ELR (cell line): ENCODE results near the gene POFUT2.

Experiments
- DNase-seq: peaks from one replicate; pipeline ENCODE4 v3.0.0-alpha.2; 2015; ENCODE audit warnings: low read depth

The POFUT2 gene

DNA sequence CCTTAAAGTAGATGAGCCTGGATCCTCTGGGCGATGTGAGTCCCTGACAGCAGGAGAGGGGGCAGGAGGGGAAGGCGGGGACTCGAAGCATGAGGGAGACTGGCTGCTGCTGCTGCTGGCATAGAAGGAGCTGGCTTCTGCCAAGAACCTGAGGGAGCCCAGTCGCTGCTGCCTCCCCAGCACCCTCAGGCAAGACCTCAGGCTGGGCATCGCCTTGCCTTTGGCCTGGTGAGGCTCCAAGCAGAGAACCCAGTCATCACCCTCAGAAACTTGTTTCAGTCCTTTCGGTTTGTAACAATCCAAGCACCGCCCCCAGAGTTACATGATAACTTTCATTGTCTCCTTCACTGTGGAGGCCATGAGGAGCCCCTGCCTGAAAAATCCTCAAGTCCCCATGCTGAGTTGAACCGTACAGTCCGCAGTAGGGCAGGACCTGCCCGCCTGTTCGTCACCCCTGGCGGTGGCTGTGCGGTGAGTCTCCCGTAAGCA is 38.8 kb downstream of the POFUT2 start:
- peak; percentile 16 for DNase-seq

DNA sequence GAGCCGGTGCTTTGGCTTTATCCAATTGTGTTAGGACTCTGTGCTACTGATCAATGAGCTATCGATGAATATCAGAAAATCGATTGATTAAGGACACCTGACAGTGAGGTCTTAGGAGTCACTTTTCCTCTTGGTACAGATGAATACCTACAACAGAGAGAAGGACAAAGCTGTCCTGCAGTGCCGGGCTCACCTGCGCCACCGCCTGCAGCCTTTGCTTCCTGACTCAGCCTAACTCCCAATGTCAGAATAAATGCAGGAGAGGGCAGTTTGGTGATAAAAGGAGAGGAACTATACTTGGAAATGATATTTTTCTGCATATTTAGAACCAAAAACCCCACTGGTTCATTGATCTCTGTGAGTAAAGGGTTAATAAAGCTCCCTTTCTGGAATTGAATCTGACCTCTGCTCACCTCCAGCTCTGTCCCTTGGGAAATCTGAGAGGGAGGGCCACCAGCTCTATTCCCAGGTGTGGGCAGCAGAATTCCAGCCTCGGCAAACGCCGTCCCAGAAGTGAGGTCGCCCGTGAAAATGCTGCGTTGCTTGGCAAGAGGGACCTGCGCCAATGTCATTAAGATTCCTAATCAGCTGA is 39.3 kb downstream of the POFUT2 start:
- no peak for DNase-seq

DNA sequence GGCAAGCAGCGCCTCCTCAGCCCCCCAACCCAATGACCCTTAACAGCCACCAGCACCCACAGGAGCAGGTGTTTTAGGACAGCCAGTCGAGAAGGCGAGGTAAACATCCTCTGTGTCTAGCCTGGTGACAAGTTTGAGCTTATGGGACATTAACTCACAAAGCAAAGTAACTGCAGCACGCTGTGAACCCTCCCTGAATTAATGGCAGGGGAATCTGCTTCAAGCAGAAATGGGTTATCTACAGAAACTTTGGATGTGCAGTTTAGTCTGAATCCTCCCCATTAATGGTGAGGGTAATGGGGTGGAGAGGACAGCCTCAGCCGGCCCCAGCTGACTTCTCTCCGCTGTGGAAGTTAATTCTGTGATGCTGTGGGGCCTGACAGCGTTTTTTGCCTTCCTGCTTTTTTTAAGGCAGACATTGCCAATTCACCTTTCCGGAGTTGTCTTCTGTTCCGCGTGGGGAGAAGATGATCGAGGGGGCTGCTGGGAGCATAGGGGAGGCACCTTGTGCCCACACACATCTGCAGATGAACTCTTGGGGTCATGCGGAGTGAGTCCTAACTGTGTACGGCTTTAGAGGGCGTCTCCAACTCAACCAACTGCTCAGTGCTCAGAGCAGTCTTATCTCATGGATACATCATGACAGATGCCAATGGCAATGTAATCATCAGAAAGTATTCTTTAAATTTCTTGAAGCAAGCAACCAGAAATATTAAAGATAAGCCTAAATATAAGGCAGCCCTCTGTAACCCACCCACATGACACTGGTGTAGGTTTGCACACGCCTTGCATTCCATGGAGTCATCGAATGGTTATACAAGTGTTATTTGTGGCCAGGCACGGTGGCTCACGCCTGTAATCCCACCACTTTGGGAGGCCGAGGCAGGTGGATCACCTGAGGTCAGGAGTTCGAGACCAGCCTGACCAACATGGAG is 41.0 kb downstream of the POFUT2 start:
- no peak for DNase-seq

DNA sequence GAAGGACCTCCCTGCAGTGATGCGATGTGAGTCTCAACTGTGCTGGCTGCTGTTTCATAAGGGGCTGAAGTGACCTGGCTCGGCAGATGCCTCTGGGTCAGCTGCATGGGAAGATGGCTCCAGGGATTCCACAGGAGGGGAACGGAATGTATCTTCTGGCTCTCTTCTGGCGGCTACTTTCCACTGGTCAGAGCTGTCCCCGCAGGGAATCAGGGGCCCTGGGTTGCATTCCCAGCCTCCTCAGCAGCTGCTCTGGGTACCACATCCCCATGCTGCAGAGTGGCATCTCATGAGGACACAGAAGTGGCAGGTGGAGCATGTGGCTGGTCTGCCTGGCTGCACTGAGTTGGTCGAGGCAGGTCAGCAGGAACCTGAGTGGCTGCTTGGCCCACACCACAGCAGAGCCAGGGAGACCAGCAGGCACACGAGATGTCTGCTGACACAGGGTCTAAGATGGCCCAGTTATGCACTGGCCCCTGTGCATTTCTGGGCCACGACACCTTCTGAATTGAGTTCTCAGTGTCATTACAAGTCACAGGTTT is 42.8 kb downstream of the POFUT2 start:
- no peak for DNase-seq

DNA sequence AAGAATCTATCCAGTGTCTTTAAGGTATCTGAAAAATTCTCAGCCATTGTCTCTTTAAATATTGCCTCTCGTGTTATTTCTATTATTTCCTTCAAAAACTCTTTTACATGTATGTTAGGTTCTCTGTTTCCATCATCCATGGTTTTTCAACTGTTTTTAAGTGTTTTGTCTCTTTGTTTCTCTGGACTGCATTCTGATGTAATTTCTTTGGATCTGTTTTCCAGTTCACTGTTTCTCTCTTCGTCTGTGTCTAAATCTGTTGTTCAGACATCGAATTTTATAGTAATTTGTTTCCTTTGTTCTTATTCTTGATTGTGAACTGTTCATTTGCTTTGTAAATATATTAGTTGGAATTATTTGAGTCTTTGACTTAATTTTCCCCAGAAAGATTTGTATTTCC is 44.1 kb downstream of the POFUT2 start:
- no peak for DNase-seq

DNA sequence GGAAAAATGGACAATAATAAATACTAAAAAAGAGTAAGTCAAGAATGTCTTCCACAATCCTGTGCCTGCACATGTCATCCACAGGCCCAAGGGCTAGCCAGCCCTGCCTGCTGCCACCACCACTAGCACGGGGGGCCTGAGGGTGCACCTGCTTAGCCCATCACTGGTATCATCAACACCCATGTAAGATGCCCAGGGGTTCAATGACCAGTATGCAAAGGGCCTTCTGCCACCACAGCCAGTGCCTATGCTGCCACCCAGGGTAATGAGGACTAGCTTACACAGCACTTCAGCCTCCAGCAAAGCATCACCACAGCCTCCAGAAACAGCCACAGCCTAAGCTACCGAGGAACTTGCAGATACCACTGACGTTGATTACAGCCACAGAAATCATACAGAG is 46.3 kb downstream of the POFUT2 start:
- DNase-seq, result no peak

DNA sequence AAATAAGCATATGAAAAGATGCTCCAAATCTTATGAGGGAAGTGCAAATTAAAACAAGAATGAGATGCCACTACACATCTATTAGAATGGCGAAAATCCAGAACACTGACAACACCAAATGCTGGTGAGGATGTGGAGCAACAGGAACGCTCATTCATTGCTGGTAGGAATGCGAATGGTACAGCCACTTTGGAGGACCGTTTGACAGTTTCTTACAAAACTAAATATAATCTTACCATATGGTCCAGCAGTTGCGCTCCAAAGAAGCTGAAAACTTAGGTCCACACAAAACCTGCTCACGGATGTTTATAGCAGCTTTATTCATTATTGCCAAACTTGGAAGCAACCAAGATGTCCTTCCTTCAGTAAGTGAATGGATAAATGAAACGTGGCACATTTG is 50.3 kb downstream of the POFUT2 start:
- DNase-seq, result no peak

DNA sequence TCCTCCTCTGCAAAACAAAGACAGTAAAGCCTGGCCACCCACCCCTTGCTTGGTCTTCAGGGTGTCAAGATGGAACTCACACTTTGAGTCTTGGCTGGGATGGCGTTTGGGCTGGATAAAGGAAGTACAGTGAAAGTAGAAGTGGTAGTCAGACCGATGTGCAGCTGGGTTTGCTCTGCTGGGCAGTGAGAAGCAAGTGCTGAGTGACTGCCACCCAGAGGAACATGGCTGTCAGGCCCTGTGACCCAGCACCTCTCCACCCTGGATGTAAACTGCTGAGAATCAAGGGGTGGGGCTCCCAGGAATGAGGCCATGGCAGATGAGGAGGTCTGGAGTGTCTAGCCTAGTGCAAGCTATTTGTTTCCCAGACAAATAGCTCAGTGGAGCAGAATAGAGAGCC is 51.2 kb downstream of the POFUT2 start:
- DNase-seq, result no peak

DNA sequence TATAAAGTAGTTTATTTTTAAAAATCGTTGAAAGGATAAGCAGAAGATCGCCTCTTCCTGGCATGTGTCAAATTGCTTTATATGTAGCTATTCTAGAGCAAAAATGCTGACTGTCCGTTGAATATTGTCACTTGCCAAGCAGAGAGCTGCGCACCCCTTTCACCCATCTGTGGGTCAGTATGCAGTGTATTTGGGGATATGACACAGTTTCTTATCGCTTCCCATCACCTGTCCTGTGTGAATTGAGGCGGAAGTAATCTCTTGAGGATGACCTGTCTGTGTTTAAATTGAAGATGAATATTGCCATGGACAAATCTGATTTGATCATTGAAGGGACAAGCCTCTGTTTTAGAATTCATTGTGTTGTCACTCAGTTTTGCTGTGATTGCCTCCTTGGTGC is 52.2 kb downstream of the POFUT2 start:
- no peak for DNase-seq

DNA sequence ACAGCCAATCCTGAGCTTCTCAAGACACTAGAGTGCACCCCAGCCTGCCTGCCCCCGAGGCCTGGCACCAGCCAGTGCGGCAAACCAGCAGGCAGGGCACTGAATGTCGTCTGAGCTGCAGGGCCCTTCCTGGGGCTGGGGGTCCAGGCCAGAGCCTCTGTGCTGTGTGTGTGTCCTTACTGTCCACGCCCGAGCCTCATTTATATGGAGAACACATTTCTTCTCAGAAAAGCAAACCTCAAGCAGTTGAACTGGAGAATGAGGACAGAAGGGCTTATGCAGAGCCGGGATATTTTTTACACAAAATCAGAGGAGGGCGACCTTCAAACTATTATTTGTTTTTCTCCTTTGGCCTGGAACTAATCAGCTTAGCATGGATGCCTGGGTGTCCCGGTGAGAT is 52.7 kb downstream of the POFUT2 start:
- no peak for DNase-seq

DNA sequence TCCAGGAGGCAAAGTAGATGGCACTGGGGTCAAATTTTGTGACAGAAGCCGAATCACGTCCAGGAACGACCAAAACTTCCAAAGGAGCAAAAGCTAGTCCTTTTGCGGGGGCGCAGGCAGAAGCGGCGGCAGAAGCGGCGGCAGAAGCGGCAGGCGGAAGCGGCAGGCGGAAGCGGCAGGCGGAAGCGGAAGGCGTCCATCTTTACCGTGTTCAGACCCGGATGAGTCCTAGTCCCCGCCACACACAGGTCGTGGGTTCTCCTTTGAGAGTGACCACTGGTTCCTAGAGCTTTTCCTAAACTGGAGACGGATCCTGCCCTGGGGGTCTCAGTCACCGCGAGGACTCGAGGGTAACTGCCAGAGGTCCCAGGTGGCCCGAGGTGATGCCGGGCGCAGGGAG is 53.6 kb downstream of the POFUT2 start:
- DNase-seq, result no peak

DNA sequence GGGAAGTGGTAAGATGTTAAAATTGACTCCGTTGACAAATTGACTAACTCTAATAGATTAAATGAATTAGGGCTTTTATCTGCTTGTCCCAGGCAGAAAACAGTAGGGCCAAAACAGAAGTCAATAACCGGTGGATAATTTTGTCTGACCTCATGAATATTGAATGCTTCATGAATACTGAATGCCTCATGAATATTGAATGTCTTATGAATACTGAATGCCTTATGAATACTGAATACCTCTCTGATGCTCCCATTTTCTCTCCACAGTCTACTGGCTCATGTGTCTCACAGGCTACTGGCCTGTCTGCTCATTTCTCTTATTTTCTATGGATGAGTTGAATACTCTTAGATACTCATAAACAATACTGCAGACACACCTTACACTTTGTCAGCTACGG is 56.0 kb downstream of the POFUT2 start:
- DNase-seq, result no peak

DNA sequence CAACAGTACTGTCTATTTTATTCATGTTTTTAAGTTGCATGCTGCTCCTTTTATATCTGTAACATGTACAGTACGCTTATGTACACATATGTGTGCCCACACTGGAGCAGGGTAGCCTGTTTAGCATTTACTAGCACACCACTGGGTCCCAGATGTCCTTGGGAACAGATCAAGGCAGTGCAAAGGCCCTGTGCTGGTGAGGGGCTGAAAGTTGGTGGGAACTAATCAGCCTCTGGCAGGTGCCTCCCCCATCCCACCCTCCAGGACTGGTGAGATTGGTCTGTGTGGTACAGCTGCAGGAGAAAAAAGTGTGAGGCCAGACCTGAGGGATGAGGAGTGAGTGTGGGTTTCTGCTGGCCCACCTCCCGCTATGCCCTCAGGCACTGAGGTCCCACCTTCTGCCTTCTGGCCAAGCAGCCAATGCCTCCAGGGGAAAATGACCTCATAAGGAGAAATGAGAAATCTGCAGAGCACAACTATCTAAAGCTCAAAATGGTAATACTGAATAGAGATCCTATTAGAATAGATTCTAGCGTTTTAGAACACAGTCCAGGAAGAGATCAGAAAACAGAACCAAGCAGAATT is 58.9 kb downstream of the POFUT2 start:
- peak; percentile 72 for DNase-seq

DNA sequence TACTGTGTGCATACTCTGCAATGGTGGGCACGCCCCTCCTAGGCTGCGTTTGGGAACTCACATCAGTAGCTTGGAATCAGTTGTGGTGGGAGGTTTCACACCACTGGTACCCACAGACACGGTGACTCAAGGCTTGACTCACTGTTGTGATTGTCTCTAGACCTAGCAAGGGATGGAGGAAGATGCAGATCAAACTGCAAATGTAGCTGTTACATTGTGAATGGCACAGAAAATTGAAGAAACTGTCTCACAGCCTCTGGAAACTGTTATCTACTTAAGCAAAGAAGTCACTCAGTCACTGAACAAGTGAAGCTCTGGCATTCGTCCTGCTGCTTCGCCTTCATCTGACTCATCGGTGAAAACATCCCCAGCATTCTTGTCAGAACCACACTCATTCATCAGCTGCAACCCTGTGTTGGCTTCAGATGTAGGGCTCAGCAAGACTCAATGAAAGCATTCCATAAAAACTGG is 59.5 kb downstream of the POFUT2 start:
- peak; percentile 95 for DNase-seq

DNA sequence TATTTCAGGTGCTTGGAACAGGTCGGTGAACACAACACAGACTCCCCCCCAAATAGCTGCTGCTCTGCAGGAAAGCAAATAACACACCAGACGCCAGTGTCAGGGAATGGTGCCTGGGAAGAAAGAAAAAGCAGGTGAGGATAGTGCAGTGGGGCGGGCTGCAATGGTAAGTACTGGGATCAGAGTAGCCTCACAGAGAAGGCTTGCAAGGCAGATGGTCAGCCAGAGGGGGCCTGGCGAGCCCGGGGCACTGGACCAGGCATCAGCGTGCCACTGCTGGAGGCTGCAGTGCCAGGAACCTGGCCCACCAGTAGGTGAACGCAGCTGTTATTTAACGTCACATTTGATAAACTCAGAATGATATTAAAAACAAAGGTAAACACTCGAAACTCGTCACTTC is 60.0 kb downstream of the POFUT2 start:
- no peak for DNase-seq

DNA sequence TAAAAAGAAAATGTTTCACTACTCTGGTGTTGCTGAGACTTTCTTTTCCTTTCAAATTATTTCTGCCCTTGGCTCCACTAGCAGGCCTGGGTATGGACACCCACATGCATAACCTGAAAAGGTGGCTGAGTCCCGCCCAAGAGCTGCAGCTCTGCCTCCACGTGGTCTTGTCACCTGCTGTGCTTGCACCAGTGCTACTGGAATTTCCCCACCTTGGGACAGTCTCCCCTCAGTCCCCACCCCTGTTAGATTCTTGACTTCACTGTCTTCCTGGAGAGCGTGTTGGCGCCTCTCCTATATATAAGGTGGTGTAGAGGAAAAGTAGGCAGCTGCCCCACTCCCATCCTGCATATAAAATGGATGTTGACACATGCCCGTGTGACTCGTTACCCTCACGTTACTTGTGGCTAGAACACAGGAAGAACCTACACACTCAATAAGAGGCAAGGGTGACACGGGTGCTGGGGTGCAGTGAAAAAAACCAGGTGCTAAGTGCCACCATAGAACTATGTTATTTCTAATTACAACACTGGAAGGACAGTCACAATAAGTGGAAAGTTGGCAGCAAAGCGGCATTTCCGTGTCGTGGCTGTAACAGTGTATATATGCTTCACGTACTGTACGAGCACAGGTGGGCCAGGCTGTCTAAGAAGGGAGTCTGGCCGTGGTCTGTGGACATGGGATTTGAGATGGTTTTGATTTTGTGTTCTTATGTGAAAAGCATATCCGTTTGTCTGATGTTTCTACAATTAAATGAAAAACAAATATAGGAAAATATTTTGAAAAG is 61.0 kb downstream of the POFUT2 start:
- peak; percentile 55 for DNase-seq

DNA sequence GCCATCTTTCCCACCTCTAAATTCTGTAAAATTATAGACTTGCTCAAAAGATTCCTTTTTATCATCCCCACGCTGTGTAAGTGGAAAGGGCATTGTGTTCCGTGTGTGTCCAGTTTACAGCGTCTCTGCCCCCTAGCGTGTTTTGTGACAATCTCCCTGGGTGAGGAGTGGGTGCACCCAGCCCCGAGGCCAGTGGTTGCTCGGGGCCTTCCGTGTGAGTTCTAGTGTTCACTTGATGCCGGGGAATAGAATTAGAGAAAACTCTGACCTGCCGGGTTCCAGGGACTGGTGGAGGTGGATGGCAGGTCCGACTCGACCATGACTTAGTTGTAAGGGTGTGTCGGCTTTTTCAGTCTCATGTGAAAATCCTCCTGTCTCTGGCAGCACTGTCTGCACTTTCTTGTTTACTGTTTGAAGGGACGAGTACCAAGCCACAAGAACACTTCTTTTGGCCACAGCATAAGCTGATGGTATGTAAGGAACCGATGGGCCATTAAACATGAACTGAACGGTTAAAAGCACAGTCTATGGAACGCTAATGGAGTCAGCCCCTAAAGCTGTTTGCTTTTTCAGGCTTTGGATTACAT is 61.9 kb downstream of the POFUT2 start:
- no peak for DNase-seq

DNA sequence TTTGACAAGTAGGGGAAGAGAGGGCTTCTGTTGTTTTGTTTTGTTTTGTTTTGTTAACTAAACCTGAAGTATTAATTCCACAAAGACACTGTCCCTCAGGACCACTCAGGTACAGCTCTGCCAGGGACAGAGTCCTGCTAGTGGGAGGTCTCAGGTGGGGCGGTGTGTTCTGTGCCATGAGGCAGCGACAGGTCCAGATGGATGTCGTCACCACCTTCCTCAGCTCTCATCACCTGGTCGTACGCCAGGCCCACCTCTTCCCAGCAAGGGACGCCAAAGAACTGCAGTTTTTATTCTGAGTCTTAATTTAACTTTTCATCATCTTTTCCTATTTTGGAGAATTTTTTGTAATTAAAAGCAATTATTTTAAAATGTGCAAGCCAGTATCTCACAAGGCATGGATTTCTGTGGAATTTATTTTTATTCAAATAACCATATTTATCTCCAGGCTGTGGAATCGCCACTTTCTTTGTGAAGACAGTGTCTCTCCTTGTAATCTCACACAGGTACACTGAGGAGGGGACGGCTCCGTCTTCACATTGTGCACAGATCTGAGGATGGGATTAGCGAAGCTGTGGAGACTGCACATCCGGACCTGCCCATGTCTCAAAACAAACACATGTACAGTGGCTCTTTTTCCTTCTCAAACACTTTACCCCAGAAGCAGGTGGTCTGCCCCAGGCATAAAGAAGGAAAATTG is 62.5 kb downstream of the POFUT2 start:
- DNase-seq, result no peak

DNA sequence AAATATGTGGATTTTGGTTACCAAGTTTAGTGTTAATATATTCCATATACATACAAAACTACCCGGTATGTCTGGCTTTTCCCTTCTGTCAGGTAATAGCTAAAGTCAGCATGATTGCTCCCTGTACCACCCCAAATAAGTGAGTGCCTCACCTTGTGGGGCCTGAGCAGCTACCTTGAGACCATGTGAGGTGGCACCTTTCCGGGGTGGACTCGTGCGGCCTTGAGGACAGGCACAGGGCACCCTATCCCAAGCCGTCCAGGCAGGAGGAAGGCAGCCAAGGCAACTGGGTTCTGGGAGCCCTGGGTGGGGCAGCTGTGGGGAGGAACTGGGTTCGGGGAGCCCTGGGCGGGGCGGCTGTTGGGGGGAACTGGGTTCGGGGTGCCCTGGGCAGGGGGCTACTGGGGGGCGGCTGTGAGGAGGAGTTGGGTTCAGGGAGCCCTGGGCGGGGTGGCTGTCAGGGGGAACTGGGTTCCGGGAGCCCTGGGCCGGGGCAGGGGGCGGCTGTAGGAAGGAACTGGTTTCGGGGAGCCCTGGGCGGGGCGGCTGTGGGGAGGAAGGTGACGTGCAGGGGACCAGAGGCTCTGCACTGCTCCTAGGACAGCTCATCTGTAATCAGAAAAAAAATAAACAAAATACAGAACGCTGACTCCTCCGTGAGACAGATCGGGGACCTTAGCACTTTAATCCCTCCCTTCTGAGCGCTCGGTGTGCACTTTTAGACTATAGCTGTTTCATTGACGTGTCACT is 63.3 kb downstream of the POFUT2 start:
- peak; percentile 50 for DNase-seq
